ENCODE data around the gene GPR12.

DNA sequence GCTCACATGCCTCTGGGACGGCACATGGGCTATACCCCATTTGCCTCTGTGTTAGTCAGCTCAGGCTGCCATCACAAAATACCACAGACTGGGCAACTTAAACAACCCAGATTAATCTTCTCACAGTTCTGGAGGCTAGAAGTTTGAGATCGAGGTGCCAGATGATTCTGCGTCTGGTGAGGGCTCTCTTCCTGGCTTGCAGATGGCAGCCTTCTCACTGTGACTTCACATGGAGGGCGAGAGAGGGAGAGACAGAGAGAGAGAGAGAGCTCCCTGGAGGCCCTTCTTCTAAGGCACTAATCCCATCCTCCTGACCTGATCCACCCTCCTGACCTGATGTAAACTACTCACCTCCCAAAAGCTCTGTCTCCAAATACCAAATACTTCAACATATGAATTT is 55.0 kb downstream of the GPR12 start:
- TF ChIP-seq, protein P1, sequence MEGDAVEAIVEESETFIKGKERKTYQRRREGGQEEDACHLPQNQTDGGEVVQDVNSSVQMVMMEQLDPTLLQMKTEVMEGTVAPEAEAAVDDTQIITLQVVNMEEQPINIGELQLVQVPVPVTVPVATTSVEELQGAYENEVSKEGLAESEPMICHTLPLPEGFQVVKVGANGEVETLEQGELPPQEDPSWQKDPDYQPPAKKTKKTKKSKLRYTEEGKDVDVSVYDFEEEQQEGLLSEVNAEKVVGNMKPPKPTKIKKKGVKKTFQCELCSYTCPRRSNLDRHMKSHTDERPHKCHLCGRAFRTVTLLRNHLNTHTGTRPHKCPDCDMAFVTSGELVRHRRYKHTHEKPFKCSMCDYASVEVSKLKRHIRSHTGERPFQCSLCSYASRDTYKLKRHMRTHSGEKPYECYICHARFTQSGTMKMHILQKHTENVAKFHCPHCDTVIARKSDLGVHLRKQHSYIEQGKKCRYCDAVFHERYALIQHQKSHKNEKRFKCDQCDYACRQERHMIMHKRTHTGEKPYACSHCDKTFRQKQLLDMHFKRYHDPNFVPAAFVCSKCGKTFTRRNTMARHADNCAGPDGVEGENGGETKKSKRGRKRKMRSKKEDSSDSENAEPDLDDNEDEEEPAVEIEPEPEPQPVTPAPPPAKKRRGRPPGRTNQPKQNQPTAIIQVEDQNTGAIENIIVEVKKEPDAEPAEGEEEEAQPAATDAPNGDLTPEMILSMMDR (IDR thresholded peaks at IDR 0.05; ENCODE audit: poor library complexity), result no peak
- TF ChIP-seq EZH2phosphoT487 (IDR thresholded peaks at IDR 0.05; ENCODE audit: low read depth, severe bottlenecking, unreplicated experiment) (no peak), EZH2 (IDR thresholded peaks at IDR 0.05; ENCODE audit: borderline replicate concordance) (no peak)
